ENCODE measurements around the gene CCND1.

CCND1 gene

DNA sequence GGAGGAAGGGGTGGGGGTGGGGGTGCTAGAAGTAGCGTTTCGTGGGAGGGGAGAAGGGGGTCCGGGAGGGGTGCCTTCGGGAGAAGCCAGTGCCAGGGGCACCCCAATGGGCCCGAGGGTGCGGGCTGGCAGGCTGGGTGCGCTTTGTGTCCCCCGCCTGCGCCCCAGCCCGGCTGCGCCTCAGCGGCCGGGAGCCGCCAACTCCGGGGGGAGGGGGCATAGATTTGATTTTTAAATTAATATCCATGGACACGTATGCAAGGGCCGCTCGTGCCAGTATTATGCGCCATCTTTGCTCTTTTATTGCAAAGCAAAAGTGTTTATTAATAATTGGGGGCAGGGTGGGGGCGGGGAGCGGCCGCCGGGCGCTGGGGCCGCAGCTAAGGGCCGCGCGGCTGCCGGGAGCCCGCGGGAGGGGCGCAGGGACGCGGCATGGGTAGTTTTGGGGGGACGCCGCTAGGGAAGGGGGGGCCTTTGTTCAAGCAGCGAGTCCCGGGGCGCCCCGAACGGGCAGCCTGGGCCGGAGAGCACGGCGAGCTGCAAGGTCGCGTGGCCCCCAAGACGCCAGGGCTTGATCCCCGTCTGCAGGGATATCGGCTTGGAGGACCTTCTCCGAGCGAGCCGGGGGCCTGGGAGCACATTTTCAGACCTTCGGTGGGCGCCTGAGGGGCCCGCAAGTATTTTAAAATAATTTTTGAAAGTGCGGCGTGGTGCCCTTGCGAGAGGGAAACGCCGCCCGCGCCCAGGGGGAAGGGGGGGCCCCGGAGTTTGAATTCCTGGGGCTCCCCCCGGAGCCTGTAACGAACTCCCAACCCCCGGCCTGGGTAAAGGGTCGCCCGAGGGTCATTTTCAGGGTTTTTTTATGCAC lies 959 bp downstream of the CCND1 start:
- DNase-seq = no peak

DNA sequence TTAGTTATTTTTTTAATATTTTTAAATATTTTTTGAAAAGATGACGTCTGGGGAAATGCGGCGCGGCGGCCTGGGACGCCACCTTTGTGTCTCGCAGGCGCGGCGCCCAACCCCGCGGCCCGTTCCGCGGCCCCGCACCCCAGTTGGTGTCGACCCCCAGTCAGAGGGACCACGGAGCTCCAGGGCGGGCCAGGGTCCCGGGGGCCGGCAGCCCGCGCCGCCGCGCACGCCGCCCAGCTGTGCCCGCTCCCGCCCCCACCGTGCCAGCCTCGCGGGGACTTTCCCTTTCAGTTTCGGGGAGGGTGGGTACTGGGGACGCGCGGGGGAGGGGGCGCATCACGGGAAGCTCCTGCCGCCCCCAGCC lies 1.6 kb downstream of the CCND1 start:
- no peak for DNase-seq

DNA sequence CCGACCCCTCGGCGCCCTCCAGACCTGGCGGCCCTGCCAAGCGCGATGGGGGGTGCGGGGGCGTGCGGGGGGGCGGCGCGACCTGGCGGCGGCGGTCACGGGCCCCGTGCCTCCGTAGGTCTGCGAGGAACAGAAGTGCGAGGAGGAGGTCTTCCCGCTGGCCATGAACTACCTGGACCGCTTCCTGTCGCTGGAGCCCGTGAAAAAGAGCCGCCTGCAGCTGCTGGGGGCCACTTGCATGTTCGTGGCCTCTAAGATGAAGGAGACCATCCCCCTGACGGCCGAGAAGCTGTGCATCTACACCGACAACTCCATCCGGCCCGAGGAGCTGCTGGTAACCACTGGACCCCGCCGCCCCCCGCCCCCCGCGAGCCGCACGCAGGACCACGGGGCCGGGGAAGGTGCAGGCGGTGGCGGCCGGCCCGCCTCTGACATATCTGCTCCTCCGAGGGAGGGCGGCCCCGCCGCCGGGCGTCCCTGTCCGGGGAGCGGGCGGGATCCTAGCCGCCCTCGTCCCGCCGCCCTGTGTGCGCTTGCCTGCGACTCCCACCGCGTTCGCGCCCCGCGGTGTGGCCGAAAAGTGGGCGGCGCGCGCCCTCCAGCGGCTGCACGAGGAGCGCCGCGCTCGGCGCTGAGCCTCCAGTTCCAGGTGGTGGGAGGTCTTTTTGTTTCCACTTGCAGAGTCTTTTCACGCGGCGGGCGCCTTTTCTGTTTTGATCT lies 2.1 kb downstream of the CCND1 start:
- DNase-seq = peak; percentile 62

GRCh38 chr11:69643646-69644045 lies 2.7 kb downstream of the CCND1 start:
- DNase-seq = no peak

DNA sequence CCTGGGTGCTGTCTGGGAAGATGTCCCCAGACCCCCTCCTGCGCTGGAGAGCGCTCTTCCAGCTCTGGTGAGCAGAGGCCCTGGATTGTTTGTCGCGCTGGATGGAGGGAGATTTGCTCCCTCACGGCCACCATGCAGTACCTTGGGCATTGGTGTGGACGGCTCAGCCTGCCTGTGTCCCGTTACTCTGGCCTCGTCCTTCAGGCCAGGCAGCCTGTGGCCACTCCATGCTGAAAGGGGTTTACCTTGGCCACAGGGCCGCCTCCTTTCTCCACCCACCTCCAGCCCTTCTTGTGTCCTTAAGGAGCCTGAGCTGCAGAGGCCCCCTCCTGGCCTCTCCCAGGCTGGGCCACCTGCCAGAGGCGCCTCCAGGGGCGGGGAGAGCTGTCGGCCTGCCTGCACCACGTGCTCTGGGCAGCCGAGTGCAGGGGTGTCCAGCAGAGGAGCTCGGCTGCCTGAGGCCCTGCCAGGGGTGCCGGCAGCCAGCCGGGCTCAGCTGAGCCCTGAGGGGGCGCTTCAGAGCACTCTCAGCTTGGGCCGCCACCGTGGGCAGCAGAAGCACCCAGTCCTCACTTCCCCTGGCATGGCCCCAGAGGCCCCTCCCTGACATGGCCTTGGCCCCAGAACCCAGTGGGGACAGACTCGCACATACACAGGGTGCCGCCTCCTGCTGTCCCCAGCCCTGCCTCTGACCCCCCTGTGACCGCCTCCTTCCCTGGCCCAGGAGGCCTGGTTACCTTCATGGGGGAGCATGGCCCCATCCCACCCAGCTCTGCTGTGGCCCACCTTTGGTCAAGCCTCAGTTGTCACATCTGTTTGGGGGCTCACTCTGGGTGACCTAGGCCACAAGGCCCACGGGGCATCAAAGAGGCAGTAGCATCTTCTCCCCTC lies 3.4 kb downstream of the CCND1 start:
- DNase-seq = no peak

GRCh38 chr11:69644962-69645675 lies 4.2 kb downstream of the CCND1 start:
- no peak for DNase-seq

DNA sequence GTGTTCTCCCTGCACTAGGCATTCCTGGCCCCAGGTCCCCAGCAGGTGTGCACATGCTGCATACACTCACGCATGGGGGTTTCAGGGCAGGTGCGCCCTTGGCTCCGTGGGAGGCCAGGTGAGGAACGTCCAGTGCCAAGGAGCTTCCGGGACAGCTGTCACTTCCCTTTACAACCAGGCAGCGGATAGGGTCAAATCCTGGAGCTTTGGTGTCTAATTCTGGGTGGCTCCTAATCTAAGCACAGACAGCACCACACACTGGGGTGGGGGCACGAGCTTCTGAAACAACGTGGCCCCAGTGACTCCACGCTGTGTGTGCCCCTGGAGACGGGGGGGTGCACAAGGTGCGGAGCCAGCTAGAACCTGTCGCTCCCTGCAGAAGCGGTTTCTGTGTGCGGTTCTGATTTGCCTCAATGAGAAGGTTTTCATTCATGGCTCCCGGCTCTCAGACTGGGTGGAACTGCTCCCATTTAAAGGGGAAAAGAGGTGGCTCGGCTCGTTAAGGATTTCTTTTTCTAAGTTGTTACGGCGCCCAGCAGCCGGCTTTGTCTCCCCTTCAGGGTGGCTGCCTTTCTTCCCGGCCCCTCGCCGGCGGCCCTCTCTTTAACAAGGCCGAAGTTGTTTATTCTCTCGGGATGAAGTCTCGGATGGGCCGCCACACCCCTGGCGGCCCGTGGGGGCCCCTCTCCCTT lies 5.0 kb downstream of the CCND1 start:
- DNase-seq = no peak

DNA sequence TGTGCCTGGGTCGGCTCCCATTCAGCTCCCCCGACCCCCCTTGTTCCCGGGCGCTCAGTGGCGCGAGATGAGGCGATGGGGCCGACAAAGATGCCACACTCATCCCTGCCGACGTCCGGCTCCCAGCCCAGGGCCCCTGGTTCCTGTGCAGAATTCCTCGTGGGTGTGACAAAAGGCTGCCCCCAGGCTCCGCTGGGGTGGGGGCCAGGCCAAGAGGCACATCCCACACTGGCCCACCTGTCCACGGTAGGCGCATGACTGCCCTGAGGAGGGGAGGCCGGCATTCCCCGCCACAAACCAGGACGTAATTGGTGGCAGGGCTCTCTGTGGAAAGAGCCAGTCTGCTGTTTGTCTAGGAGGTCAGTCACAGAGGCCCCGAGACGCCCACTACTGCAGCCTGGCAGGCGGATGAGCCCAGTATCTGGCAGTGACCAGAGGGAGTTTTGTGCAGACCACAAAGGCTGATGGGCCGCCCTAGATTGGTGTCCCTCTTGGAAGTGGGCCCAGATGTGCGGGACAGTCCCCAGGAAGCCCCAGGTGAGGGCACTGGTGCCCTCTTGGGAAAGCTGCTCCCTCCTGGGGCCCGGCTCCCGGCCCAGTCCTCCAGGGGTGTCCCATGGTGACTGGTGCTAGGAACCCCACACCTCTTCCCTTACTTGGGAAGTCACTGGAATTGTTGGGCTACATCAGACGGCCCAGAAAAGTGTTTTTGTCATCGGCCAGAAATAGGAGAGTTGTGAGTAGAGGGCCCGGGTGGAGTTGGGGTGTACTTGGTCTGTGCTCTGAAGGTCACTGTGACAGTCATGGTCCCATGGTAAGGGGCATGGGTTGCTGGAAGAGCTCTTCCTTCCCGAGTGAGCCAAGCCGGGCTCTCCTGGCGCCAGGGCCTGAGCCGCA lies 5.8 kb downstream of the CCND1 start:
- no peak for DNase-seq

DNA sequence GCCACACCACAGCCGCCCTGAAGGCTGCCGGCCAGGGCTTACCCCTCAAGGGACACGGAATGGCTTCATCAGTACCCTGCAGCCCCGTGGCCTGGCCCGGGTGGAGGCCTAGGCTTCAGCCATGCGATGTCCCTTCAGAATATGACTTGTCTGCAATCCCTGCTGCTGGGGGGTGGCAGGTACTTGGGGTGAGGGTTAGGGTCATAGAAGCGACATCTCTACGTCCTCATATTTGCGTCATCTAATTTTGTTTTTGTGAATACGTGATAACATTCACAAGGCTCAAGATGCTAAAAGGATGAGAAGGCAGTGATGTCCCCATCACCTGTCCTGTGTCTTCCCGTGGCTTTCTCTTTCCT lies 6.4 kb downstream of the CCND1 start:
- no peak for DNase-seq

- DNase-seq = no peak
These were observed 7.0 kb downstream of the CCND1 start for GRCh38 chr11:69647761-69648497.

GRCh38 chr11:69648679-69649575 lies 8.0 kb downstream of the CCND1 start:
- DNase-seq = no peak

- DNase-seq = no peak
These were observed 8.6 kb downstream of the CCND1 start for GRCh38 chr11:69649576-69649900.

DNA sequence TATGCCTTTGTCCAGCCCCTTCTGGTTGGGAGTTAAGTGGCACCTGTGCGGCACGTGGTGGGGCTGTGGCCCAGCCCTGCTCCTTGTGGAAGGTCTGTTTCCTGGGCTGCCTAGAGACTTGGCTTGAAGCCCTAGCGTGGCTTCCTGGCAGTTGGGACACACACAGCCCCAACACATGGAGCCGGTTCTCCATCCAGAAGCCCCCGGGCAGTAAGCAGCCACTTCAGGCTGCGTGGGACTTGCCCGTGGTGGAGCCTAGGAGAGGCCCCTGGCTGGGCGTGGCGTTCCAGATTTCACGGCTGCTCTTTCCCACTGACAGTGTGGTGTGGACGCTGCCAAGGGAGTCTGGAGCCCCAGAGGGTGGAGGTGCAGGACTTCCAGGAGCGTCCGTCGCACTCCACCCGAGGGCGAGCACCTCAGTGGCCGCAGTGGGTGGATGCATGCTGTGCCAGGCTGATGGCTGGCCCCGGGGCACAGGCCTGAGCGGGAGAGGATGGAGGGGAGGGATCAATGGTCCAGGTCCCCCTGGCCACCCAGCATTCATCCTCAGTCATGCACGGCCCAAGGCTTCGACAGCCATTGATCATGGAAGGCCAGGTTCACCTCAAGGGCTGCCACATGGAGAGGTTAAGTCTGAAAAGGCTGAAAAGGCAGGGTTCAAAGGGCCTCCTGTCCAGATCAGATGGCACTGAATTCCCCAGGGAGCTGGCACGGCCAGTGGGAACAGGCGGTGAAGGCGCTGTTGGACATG lies 9.3 kb downstream of the CCND1 start:
- DNase-seq = no peak

GRCh38 chr11:69650832-69651344 lies 9.9 kb downstream of the CCND1 start:
- no peak for DNase-seq

- no peak for DNase-seq
These were observed 11.1 kb downstream of the CCND1 start for GRCh38 chr11:69651834-69652620.

DNA sequence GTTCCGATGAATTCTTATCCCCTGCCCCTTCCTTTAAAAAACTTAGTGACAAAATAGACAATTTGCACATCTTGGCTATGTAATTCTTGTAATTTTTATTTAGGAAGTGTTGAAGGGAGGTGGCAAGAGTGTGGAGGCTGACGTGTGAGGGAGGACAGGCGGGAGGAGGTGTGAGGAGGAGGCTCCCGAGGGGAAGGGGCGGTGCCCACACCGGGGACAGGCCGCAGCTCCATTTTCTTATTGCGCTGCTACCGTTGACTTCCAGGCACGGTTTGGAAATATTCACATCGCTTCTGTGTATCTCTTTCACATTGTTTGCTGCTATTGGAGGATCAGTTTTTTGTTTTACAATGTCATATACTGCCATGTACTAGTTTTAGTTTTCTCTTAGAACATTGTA lies 12.0 kb downstream of the CCND1 start:
- no peak for DNase-seq

- DNase-seq = no peak
These were observed 12.5 kb downstream of the CCND1 start for GRCh38 chr11:69653406-69653960.
